Measurements from ENCODE around the gene ZNF789.
A peak's percentile ranks its signal among the peaks of the same experiment; 100 is the strongest.

ZNF789 gene

DNA sequence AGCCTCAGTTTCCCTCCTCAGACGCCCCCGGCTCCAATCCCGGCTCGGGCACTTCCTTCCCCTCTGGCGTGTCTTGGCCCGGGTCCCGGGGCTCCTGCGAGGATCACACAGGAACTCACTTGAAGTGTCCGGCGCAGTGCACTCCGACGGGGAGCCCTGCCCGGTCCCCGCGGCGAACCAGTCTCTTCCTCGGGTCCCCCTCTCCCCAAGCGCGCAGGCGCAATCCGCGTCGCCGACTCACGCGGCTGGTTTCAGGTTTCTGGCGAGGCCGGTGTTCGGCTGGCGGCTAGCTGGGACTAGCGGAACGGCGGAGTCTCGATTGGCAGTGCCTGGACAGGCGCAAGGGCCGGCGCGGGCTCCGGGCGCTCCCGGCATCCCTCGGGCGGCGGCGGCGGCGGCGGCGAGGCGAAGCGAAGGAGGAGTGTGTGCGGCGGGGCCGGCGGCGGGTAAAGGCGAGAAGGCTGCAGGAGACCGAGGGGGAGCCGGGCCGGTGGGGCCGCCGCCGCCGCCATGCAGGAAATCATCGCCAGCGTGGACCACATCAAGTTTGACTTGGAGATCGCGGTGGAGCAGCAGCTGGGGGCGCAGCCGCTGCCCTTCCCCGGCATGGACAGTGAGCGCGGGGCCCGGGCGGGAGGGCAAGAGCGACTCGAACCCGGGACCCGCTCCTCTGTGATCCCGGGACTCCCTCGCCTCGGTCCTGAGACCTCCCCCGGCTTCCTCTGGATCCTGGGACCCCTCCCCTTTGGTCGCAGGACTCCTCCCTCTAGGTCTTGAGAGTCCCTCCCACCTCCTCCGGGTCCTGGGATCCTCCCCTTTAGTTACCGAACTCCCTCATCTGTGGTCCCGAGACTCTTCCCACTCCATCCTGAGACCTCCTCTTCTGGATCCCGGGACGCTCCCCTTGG is 33.9 kb upstream of the ZNF789 start, which contains the start of the genes CPSF4 and PTCD1 (continued):
- TF ChIP-seq WT1 (tag by site-specific recombination; IDR thresholded peaks at IDR 0.05) = peak; percentile 84
- peak; percentile 86 for TF ChIP-seq SP2 (tag by site-specific recombination; IDR thresholded peaks at IDR 0.05)
- peak; percentile 28; the same call in 1 of the 2 replicates for TF ChIP-seq REPIN1 (tag by site-specific recombination; IDR thresholded peaks at IDR 0.05; ENCODE audit: low read depth)
- peak; percentile 99 for TF ChIP-seq ZBTB17 (tag by site-specific recombination; IDR thresholded peaks at IDR 0.05)
- TF ChIP-seq, protein P1, sequence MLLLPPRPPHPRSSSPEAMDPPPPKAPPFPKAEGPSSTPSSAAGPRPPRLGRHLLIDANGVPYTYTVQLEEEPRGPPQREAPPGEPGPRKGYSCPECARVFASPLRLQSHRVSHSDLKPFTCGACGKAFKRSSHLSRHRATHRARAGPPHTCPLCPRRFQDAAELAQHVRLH (tag by site-specific recombination; IDR thresholded peaks at IDR 0.05) = no peak; the same call in 1 of the 2 replicates
- no peak for TF ChIP-seq ZNF747 (tag by site-specific recombination; IDR thresholded peaks at IDR 0.05)
- TF ChIP-seq, protein P2, sequence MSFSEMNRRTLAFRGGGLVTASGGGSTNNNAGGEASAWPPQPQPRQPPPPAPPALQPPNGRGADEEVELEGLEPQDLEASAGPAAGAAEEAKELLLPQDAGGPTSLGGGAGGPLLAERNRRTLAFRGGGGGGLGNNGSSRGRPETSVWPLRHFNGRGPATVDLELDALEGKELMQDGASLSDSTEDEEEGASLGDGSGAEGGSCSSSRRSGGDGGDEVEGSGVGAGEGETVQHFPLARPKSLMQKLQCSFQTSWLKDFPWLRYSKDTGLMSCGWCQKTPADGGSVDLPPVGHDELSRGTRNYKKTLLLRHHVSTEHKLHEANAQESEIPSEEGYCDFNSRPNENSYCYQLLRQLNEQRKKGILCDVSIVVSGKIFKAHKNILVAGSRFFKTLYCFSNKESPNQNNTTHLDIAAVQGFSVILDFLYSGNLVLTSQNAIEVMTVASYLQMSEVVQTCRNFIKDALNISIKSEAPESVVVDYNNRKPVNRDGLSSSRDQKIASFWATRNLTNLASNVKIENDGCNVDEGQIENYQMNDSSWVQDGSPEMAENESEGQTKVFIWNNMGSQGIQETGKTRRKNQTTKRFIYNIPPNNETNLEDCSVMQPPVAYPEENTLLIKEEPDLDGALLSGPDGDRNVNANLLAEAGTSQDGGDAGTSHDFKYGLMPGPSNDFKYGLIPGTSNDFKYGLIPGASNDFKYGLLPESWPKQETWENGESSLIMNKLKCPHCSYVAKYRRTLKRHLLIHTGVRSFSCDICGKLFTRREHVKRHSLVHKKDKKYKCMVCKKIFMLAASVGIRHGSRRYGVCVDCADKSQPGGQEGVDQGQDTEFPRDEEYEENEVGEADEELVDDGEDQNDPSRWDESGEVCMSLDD (tag by site-specific recombination; IDR thresholded peaks at IDR 0.05) = no peak; the same call in 1 of the 2 replicates
- no peak; the same call in 1 of the 2 replicates for TF ChIP-seq KLF16 (tag by site-specific recombination; IDR thresholded peaks at IDR 0.05)
- TF ChIP-seq ZNF24 (tag by site-specific recombination; IDR thresholded peaks at IDR 0.05) = peak; percentile 17; the same call in 1 of the 2 replicates
- TF ChIP-seq ZNF624 (tag by site-specific recombination; IDR thresholded peaks at IDR 0.05) = no peak
- TF ChIP-seq ZFP69B (tag by site-specific recombination; IDR thresholded peaks at IDR 0.05) = peak; percentile 58
- TF ChIP-seq YY1 (tag by site-specific recombination; IDR thresholded peaks at IDR 0.05) = peak; percentile 62
- no peak for TF ChIP-seq ZNF426 (tag by site-specific recombination; IDR thresholded peaks at IDR 0.05)
- TF ChIP-seq, protein P3, sequence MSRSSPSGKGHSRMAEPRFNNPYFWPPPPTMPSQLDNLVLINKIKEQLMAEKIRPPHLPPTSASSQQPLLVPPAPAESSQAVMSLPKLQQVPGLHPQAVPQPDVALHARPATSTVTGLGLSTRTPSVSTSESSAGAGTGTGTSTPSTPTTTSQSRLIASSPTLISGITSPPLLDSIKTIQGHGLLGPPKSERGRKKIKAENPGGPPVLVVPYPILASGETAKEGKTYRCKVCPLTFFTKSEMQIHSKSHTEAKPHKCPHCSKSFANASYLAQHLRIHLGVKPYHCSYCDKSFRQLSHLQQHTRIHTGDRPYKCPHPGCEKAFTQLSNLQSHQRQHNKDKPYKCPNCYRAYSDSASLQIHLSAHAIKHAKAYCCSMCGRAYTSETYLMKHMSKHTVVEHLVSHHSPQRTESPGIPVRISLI (tag by site-specific recombination; IDR thresholded peaks at IDR 0.05) = no peak
- TF ChIP-seq MYNN (tag by site-specific recombination; IDR thresholded peaks at IDR 0.05; ENCODE audit: borderline replicate concordance) = no peak
- TF ChIP-seq ZNF335 (tag by site-specific recombination; conservative IDR thresholded peaks at IDR 0.05) = peak; percentile 81
- TF ChIP-seq ZXDB (tag by site-specific recombination; IDR thresholded peaks at IDR 0.05) = peak; percentile 85
- no peak for TF ChIP-seq ZBTB1 (tag by site-specific recombination; IDR thresholded peaks at IDR 0.05)
- TF ChIP-seq BCL11A (tag by site-specific recombination; IDR thresholded peaks at IDR 0.05; ENCODE audit: low read depth) = no peak
- TF ChIP-seq, protein P4, sequence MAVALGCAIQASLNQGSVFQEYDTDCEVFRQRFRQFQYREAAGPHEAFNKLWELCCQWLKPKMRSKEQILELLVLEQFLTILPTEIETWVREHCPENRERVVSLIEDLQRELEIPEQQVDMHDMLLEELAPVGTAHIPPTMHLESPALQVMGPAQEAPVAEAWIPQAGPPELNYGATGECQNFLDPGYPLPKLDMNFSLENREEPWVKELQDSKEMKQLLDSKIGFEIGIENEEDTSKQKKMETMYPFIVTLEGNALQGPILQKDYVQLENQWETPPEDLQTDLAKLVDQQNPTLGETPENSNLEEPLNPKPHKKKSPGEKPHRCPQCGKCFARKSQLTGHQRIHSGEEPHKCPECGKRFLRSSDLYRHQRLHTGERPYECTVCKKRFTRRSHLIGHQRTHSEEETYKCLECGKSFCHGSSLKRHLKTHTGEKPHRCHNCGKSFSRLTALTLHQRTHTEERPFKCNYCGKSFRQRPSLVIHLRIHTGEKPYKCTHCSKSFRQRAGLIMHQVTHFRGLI (tag by site-specific recombination; IDR thresholded peaks at IDR 0.05) = 0 out of 2 replicates have a peak, but pooled peaks have one; percentile 46
- TF ChIP-seq OSR2 (tag by site-specific recombination; IDR thresholded peaks at IDR 0.05) = peak; percentile 36; the same call in 1 of the 2 replicates
- TF ChIP-seq KLF1 (tag by site-specific recombination; IDR thresholded peaks at IDR 0.05) = no peak; the same call in 1 of the 2 replicates
- 0 out of 2 replicates have a peak, but pooled peaks have one; percentile 14 for TF ChIP-seq ZBTB7A (tag by site-specific recombination; IDR thresholded peaks at IDR 0.05; ENCODE audit: low read depth)
- no peak for TF ChIP-seq GLI2 (tag by site-specific recombination; IDR thresholded peaks at IDR 0.05; ENCODE audit: borderline replicate concordance, low read depth)
- TF ChIP-seq ZBTB21 (tag by site-specific recombination; IDR thresholded peaks at IDR 0.05) = no peak
- no peak for TF ChIP-seq HOXD13 (CRISPR knock-in tag; IDR thresholded peaks at IDR 0.05; ENCODE audit: borderline replicate concordance)
- TF ChIP-seq ZNF184 (tag by site-specific recombination; IDR thresholded peaks at IDR 0.05) = 0 out of 2 replicates have a peak, but pooled peaks have one; percentile 48
- no peak for TF ChIP-seq ZNF292 (tag by site-specific recombination; IDR thresholded peaks at IDR 0.05; ENCODE audit: borderline replicate concordance, low read depth)
- TF ChIP-seq, protein P5, sequence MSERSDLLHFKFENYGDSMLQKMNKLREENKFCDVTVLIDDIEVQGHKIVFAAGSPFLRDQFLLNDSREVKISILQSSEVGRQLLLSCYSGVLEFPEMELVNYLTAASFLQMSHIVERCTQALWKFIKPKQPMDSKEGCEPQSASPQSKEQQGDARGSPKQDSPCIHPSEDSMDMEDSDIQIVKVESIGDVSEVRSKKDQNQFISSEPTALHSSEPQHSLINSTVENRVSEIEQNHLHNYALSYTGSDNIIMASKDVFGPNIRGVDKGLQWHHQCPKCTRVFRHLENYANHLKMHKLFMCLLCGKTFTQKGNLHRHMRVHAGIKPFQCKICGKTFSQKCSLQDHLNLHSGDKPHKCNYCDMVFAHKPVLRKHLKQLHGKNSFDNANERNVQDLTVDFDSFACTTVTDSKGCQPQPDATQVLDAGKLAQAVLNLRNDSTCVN (tag by site-specific recombination; optimal IDR thresholded peaks at IDR 0.05) = peak; percentile 90
- no peak for TF ChIP-seq TRIM28 (IDR thresholded peaks at IDR 0.05; ENCODE audit: borderline replicate concordance, low read length)
- TF ChIP-seq SP7 (tag by site-specific recombination; IDR thresholded peaks at IDR 0.05) = peak; percentile 67; the same call in 1 of the 2 replicates
- peak; percentile 30; the same call in 1 of the 2 replicates for TF ChIP-seq ZNF341 (tag by site-specific recombination; IDR thresholded peaks at IDR 0.05; ENCODE audit: low read depth)
- no peak for TF ChIP-seq ZNF423 (tag by site-specific recombination; IDR thresholded peaks at IDR 0.05)
- TF ChIP-seq KLF10 (tag by site-specific recombination; IDR thresholded peaks at IDR 0.05) = peak; percentile 73; the same call in 1 of the 2 replicates

Measured in HEK293 (cell line).